HepG2 (cell line): Measurements from ENCODE around the gene ZBTB46. TPM values are rescaled to one million over a fixed set of nuclear protein-coding genes. Genes with fewer than 3 reads are reported as not detected.

ENCODE experiments used
- CBX2 ChIP-seq, 2 experiments: fragments of 200-600 bp in 1 of 2; sonication (generic); formaldehyde crosslinking in 1 of 2; IDR thresholded peaks; 2 replicates each; pipeline versions ENCODE4 v1.7.0 to v1.8.1; 2018 to 2022; ENCODE audit warnings: low read depth in 2 of 2, low read length in 1 of 2, mild to moderate bottlenecking in 1 of 2, missing genetic modification reagents in 1 of 2
- EED ChIP-seq: sonication (generic); formaldehyde crosslinking; IDR thresholded peaks from 2 replicates; pipeline ENCODE4 v1.5.0; 2020; ENCODE audit warnings: mild to moderate bottlenecking, missing genetic modification reagents
- HOMEZ ChIP-seq: IDR thresholded peaks from 2 replicates; pipeline ENCODE4 v1.6.1; 2016; ENCODE audit warnings: low read depth
- MATR3 ChIP-seq: sonication (generic); formaldehyde crosslinking; IDR thresholded peaks from 2 replicates; pipeline ENCODE4 v1.4.0; 2020; ENCODE audit warnings: missing genetic modification reagents
- MEF2D ChIP-seq: sonication (generic); formaldehyde crosslinking; IDR thresholded peaks from 2 replicates; pipeline ENCODE4 v1.5.1; 2020; ENCODE audit warnings: mild to moderate bottlenecking, missing genetic modification reagents
- MZF1 ChIP-seq: sonication (generic); formaldehyde crosslinking; IDR thresholded peaks from 2 replicates; pipeline ENCODE4 v1.8.1; 2023; ENCODE audit warnings: mild to moderate bottlenecking, missing genetic modification reagents, borderline replicate concordance
- PAXIP1 ChIP-seq: sonication (generic); formaldehyde crosslinking; conservative IDR thresholded peaks from 2 replicates; pipeline ENCODE4 v1.4.0; 2020; ENCODE audit warnings: mild to moderate bottlenecking, missing genetic modification reagents, moderate library complexity
- PLRG1 ChIP-seq: fragments of 450-650 bp; conservative IDR thresholded peaks from 2 replicates; pipeline ENCODE4 v1.6.1; 2016
- RAD21 ChIP-seq: fragments of 450-650 bp; formaldehyde crosslinking; IDR thresholded peaks from 2 replicates; pipeline ENCODE4 v1.5.0; 2020; ENCODE audit warnings: mild to moderate bottlenecking
- STAG1 ChIP-seq: sonication (generic); formaldehyde crosslinking; IDR thresholded peaks from 2 replicates; pipeline ENCODE4 v1.4.0; 2020; ENCODE audit warnings: missing genetic modification reagents
- ZNF180 ChIP-seq: sonication (generic); formaldehyde crosslinking; IDR thresholded peaks from 2 replicates; pipeline ENCODE4 v1.4.0; 2020; ENCODE audit warnings: low read depth, missing genetic modification reagents, borderline replicate concordance
- ZNF280B ChIP-seq: sonication (generic); formaldehyde crosslinking; IDR thresholded peaks from 2 replicates; pipeline ENCODE4 v1.5.0; 2020; ENCODE audit warnings: missing genetic modification reagents, mild to moderate bottlenecking, borderline replicate concordance
- ZNF496 ChIP-seq: sonication (generic); formaldehyde crosslinking; IDR thresholded peaks from 2 replicates; pipeline ENCODE4 v1.8.1; 2023; ENCODE audit warnings: mild to moderate bottlenecking, moderate library complexity, missing genetic modification reagents; ENCODE audit not compliant: insufficient replicate concordance
- ZNF510 ChIP-seq: sonication (generic); formaldehyde crosslinking; IDR thresholded peaks from 2 replicates; pipeline ENCODE4 v1.4.0; 2020; ENCODE audit warnings: low read depth, mild to moderate bottlenecking, missing genetic modification reagents
- ZNF549 ChIP-seq: sonication (generic); formaldehyde crosslinking; IDR thresholded peaks from 2 replicates; pipeline ENCODE4 v1.5.0; 2020; ENCODE audit warnings: missing genetic modification reagents
- ZNF687 ChIP-seq: sonication (generic); formaldehyde crosslinking; IDR thresholded peaks from 2 replicates; pipeline ENCODE4 v1.5.1; 2020; ENCODE audit warnings: mild to moderate bottlenecking, missing genetic modification reagents, moderate library complexity
- ZNF766 ChIP-seq: sonication (generic); formaldehyde crosslinking; IDR thresholded peaks from 2 replicates; pipeline ENCODE4 v1.5.0; 2020; ENCODE audit warnings: missing genetic modification reagents, borderline replicate concordance
- polyA plus RNA-seq, 8 experiments: library from polyadenylated mRNA; depleted of rRNA in 3 of 8; stranded (reverse) in 7 of 8; unstranded in 1 of 8; fragments of >200 nt; fragmentation: Illumina TruSeq in 4 of 8; extraction: Trizol in 4 of 8; gene quantifications; 2 replicates each; pipeline versions ENCODE4 v1.2.1 to v1.2.3, GENCODE V29; 2011 to 2016; ENCODE audit warnings: low read depth in 4 of 8, missing spikeins in 1 of 8, mixed read lengths in 1 of 8; ENCODE audit not compliant: insufficient read depth in 1 of 8
- total RNA-seq, 5 experiments: library from RNA; depleted of rRNA; stranded (reverse); fragments of >200 nt; fragmentation: Illumina TruSeq; extraction: Trizol; gene quantifications; 2 replicates each; pipeline ENCODE4 v1.2.3, GENCODE V29; 2016; ENCODE audit warnings: low read depth in 1 of 5

Gene ZBTB46
- total and polyA plus RNA-seq, 2 of the 13 experiments (the other 11 are each of a cell fraction or from before 2014, with no cell fraction given) = 1.6 to 13.5 TPM

- TF ChIP-seq ZNF687 (CRISPR knock-in tag) (peak; percentile 88), MZF1 (CRISPR knock-in tag) (no peak), ZNF549 (no peak), ZNF766 (0 out of 2 replicates have a peak, but pooled peaks have one; percentile 71), PLRG1 (no peak), PAXIP1 (CRISPR knock-in tag) (no peak; the same call in 1 of the 2 replicates), ZNF496 (CRISPR knock-in tag) (no peak), MEF2D (CRISPR knock-in tag) (peak; percentile 86), STAG1 (peak; percentile 98), ZNF180 (CRISPR knock-in tag) (no peak), ZNF510 (CRISPR knock-in tag) (peak; percentile 71; the same call in 1 of the 2 replicates), EED (0 out of 2 replicates have a peak, but pooled peaks have one; percentile 63), ZNF280B (CRISPR knock-in tag) (peak; percentile 82; the same call in 1 of the 2 replicates), RAD21 (peak; percentile 99), HOMEZ (CRISPR knock-in tag) (peak; percentile 91; the same call in 1 of the 2 replicates), CBX2 (IDR thresholded peaks at IDR 0.05; ENCODE audit: low read depth, low read length) (no peak), CBX2 (CRISPR knock-in tag; IDR thresholded peaks at IDR 0.05; ENCODE audit: low read depth) (0 out of 2 replicates have a peak, but pooled peaks have one; percentile 82), MATR3 (no peak)
Observed at GRCh38 chr20:63863798-63864544, 32.9 kb upstream of the ZBTB46 start (continued).
